Fibroblast of lung (primary cell): ENCODE results near the gene ACY1. TPM values are rescaled to one million over a fixed set of nuclear protein-coding genes. Genes with fewer than 3 reads are reported as not detected.

Experiments
- DNase-seq, 2 donors: peaks; one replicate each; pipeline versions ENCODE4 v3.0.0 to v3.0.0-alpha.2; 2010; ENCODE audit warnings: low read depth in 2 of 2
- H2AFZ ChIP-seq: 2 replicates; pipeline ENCODE4 v1.5.1; 2012; ENCODE audit warnings: low read length, control low read depth, inconsistent platforms
- H3K27ac ChIP-seq: 2 replicates; pipeline ENCODE4 v1.5.1; 2011; ENCODE audit warnings: low read length, control low read depth; ENCODE audit not compliant: insufficient read depth
- H3K27me3 ChIP-seq: 2 replicates; pipeline ENCODE4 v1.5.1; 2011; ENCODE audit warnings: mild to moderate bottlenecking, low read length; ENCODE audit not compliant: control insufficient read depth, insufficient read depth
- H3K36me3 ChIP-seq: 2 replicates; pipeline ENCODE4 v1.5.1; 2011; ENCODE audit warnings: low read length; ENCODE audit not compliant: control insufficient read depth, insufficient read depth
- H3K4me1 ChIP-seq: 2 replicates; pipeline ENCODE4 v1.5.1; 2011; ENCODE audit warnings: low read length; ENCODE audit not compliant: control insufficient read depth, insufficient read depth; ENCODE audit errors: extremely low read depth
- H3K4me2 ChIP-seq: 2 replicates; pipeline ENCODE4 v1.5.1; 2011; ENCODE audit warnings: low read length, control low read depth; ENCODE audit not compliant: insufficient read depth; ENCODE audit errors: extremely low read depth
- H3K4me3 ChIP-seq, 4 experiments: fragments of 200-600 bp in 1 of 4; sonication (generic) in 1 of 4; replicated peaks in 1 of 4; 2 replicates each; pipeline ENCODE4 v1.5.1; 2011 to 2016; ENCODE audit warnings: low read length in 4 of 4, low read depth in 3 of 4, mild to moderate bottlenecking in 3 of 4, control low read depth in 2 of 4, inconsistent platforms in 1 of 4, mixed read lengths in 1 of 4; ENCODE audit not compliant: insufficient read depth in 1 of 4; ENCODE audit errors: control extremely low read depth in 1 of 4
- H3K79me2 ChIP-seq: 2 replicates; pipeline ENCODE4 v1.5.1; 2012; ENCODE audit warnings: mild to moderate bottlenecking, low read length, inconsistent platforms; ENCODE audit not compliant: control insufficient read depth, insufficient read depth
- H3K9ac ChIP-seq: 2 replicates; pipeline ENCODE4 v1.5.1; 2011; ENCODE audit warnings: mild to moderate bottlenecking, low read length, control low read depth; ENCODE audit not compliant: insufficient read depth
- H3K9me3 ChIP-seq: 2 replicates; pipeline ENCODE4 v1.5.1; 2012; ENCODE audit warnings: low read depth, low read length; ENCODE audit not compliant: control insufficient read depth, insufficient read depth
- H4K20me1 ChIP-seq: 2 replicates; pipeline ENCODE4 v1.5.1; 2011; ENCODE audit warnings: low read length; ENCODE audit not compliant: control insufficient read depth, insufficient read depth; ENCODE audit errors: extremely low read depth
- EZH2 ChIP-seq: IDR thresholded peaks from 2 replicates; pipeline ENCODE4 v1.5.1; 2012; ENCODE audit warnings: low read length, control low read depth, mild to moderate bottlenecking; ENCODE audit errors: missing control alignments
- polyA plus RNA-seq, 2 donors: library from polyadenylated mRNA; depleted of rRNA in 1 of 2; stranded (reverse) in 1 of 2; unstranded in 1 of 2; fragments of >200 nt; gene quantifications; 2 replicates each; pipeline ENCODE4 v1.2.1, GENCODE V29; 2011 to 2012; ENCODE audit warnings: missing spikeins in 1 of 2
- total RNA-seq: library from RNA; depleted of rRNA; stranded (reverse); fragments of >200 nt; gene quantifications from 2 replicates; pipeline ENCODE4 v1.2.1, GENCODE V29; 2014
- TF ChIP-seq, protein P1 (sequence below), 2 donors: IDR thresholded peaks in 1 of 2; conservative IDR thresholded peaks in 1 of 2; 1 replicate in 1 of 2; 2 replicates in 1 of 2; pipeline ENCODE4 v1.5.1; 2011 to 2012; ENCODE audit warnings: low read length in 2 of 2, control low read depth in 1 of 2, inconsistent platforms in 1 of 2, low read depth in 1 of 2, mild to moderate bottlenecking in 1 of 2

Gene ACY1
- total and polyA plus RNA-seq, 2 donors (not counting 1 experiment from before 2014, with no cell fraction given), result 21.4 to 40.3 TPM

DNA sequence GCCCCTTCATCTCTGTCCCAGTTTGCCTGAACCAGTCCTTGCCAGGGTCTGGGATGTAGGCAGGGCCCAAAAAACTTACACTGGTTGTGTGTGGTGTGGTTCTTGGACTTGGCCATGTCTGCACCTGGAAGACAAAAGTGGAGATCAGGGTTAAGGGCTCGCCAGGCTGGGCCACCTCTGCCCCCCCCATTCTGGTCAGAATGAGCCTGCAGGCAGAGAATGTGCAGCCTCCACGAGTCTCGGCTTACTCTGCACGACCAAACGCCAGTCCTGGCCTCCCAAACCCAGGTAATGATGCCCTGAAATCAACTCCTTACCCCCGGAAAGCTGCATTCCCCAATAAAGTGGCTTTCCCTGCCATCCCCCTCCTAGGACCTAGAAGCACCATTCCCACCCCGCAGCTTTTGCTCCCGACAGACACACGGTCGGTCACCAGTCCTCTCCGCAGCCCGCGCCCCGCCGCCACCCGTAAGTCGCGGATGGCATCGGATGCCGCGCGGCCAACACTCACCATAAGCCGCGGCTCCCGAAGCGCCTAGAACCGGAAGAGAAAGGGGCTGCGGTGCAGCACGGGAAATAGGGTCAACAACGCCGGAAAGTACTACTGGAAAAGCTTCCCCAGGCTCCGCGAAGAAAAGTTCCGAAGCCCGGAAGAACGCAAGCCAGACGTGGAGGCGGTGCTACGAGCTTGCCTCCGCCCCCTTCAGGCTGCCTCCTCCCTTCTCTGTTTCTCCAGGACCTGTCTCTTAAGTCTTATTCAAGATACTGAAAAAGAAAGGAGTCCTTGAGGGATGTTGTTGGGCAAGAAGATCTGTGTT is 12.2 kb downstream of the ACY1 start, which contains the start of gene RPL29:
TSS of gene RPL29 (minus strand) at position 550 of the 818 bp plus-strand sequence. CDS start at position 116, 434 bp downstream.
- Histone ChIP-seq H3K4me2 (peak within 1 kb of the TSS; percentile 96), H3K27ac (peak within 1 kb of the TSS; percentile 93), H3K9ac (peak within 1 kb of the TSS; percentile 91), H3K4me3 (peak within 1 kb of the TSS; percentile 96 to 100 (median 99)), H3K79me2 (peaks cover 28% of the 10 kb centered on the region), H3K9me3 (no peaks in the 10 kb centered on the region), H3K36me3 (peaks cover 16% of the 10 kb centered on the region), H4K20me1 (no peaks in the 10 kb centered on the region), H3K4me1 (peaks cover 14% of the 10 kb centered on the region), H2AFZ (peak within 1 kb of the TSS; percentile 49), H3K27me3 (no peaks in the 10 kb centered on the region)
- DNase-seq, result peak; percentile 94 to 97
- TF ChIP-seq, protein P1, sequence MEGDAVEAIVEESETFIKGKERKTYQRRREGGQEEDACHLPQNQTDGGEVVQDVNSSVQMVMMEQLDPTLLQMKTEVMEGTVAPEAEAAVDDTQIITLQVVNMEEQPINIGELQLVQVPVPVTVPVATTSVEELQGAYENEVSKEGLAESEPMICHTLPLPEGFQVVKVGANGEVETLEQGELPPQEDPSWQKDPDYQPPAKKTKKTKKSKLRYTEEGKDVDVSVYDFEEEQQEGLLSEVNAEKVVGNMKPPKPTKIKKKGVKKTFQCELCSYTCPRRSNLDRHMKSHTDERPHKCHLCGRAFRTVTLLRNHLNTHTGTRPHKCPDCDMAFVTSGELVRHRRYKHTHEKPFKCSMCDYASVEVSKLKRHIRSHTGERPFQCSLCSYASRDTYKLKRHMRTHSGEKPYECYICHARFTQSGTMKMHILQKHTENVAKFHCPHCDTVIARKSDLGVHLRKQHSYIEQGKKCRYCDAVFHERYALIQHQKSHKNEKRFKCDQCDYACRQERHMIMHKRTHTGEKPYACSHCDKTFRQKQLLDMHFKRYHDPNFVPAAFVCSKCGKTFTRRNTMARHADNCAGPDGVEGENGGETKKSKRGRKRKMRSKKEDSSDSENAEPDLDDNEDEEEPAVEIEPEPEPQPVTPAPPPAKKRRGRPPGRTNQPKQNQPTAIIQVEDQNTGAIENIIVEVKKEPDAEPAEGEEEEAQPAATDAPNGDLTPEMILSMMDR (conservative IDR thresholded peaks at IDR 0.05 in 1 of 2, IDR thresholded peaks at IDR 0.05 in 1 of 2; ENCODE audit: low read depth in 1 of 2, low read length in 2 of 2), result no peak
- no peak for TF ChIP-seq EZH2

DNA sequence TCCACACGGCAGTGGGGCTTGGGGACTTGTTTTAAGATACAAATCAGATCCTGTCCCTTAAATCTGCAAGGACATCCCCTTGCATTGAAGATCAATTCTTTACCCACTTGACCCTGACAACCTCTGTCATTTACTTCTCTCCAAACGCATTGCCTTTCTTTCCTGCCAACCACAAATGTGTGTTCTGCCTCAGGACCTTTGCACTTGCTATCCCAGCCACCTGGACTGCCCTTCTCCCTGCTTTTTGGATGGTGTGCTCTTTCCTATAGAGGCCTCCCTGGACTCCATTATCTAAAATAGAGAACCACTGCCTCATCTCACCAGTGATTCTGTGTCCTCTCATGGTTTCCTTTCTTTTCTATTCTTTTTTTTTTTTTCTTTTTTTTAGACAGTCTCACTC is 13.8 kb downstream of the ACY1 start:
- Histone ChIP-seq H3K9me3 (no peaks in the 10 kb centered on the region), H3K36me3 (peaks cover 9% of the 10 kb centered on the region), H2AFZ (no peak overlapping the region), H3K4me1 (peaks cover 14% of the 10 kb centered on the region), H3K4me3 (no peak overlapping the region), H3K79me2 (peaks cover 26% of the 10 kb centered on the region), H4K20me1 (no peaks in the 10 kb centered on the region), H3K27ac (no peak overlapping the region), H3K9ac (no peak overlapping the region), H3K4me2 (no peak overlapping the region), H3K27me3 (no peaks in the 10 kb centered on the region)
- TF ChIP-seq, protein P1 (conservative IDR thresholded peaks at IDR 0.05 in 1 of 2, IDR thresholded peaks at IDR 0.05 in 1 of 2; ENCODE audit: low read depth in 1 of 2, low read length in 2 of 2), result no peak
- TF ChIP-seq EZH2, result no peak
- no peak for DNase-seq

DNA sequence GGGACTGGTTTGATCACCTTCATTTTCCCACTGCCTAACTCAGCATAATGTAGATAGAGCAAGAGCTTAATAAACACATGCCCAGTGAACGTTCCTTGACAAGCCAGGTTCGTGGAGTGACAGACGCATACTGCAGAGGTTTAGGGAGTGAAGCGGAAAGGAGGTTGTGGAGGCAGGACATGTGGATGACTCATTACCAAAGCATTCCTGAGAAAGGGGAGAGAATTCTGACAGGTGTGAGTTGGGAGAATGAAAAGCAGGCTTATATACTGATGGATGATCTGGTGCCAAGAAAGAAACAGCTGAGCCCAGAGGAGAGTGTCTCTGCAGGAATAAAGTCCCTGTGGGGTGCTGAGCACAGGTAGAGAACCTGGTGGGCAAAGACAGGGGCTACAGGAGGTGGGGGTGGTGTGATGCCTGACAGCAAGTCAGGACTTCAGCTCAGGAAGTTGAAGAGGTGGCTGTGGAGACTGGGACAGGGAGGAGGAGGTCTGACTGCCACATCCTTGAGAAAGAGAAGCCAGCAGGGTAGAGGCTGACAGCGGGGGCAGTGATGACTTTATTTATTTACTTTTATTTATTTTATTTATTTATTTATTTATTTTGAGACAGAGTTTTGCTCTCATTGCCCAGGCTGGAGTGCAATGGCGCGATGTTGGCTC is 14.7 kb downstream of the ACY1 start:
- TF ChIP-seq EZH2, result no peak
- TF ChIP-seq, protein P1 (conservative IDR thresholded peaks at IDR 0.05 in 1 of 2, IDR thresholded peaks at IDR 0.05 in 1 of 2; ENCODE audit: low read depth in 1 of 2, low read length in 2 of 2), result no peak
- Histone ChIP-seq H3K79me2 (peaks cover 23% of the 10 kb centered on the region), H3K4me1 (peaks cover 11% of the 10 kb centered on the region), H4K20me1 (no peaks in the 10 kb centered on the region), H2AFZ (no peak overlapping the region), H3K9me3 (no peaks in the 10 kb centered on the region), H3K36me3 (peaks cover 8% of the 10 kb centered on the region), H3K9ac (no peak overlapping the region), H3K4me3 (no peak overlapping the region), H3K27me3 (no peaks in the 10 kb centered on the region), H3K4me2 (no peak overlapping the region), H3K27ac (no peak overlapping the region)
- peak in 1 of 2 donors; percentile 30 for DNase-seq
